CD4-positive, alpha-beta T cell treated with Interferon gamma for 1 hour (primary cell): ENCODE measurements around the gene QRFPR.
"Not testable (repeated sequence)": the region's sequence is repeated elsewhere in the genome, so short reads cannot be mapped to it uniquely, and the experiment has no call there.

Experiments used
- DNase-seq: peaks from one replicate; pipeline ENCODE4 v3.0.0-alpha.2; 2020

The QRFPR gene

DNA sequence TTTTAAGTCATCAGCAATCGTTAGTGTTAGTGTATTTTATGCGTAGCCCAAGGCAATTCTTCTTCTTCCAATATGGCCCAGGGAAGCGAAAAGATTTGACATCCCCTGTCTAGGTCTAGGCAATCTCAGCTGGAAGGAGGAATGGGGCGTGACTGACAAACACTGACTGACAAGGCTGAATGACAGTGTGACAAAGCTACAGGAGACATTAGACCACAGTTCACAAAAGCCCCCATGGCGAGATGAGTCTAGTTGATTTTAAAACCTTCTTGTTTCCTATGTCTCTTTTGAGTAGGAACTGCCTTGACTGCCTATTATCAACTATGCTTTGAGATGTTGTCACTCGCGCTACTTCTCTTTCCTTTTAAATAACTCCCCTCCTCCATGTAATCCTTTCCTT, 42.3 kb downstream of the QRFPR start:
- DNase-seq: no peak

- DNase-seq: no peak
Observed at GRCh38 chr4:121336706-121337105, 44.1 kb downstream of the QRFPR start.

DNA sequence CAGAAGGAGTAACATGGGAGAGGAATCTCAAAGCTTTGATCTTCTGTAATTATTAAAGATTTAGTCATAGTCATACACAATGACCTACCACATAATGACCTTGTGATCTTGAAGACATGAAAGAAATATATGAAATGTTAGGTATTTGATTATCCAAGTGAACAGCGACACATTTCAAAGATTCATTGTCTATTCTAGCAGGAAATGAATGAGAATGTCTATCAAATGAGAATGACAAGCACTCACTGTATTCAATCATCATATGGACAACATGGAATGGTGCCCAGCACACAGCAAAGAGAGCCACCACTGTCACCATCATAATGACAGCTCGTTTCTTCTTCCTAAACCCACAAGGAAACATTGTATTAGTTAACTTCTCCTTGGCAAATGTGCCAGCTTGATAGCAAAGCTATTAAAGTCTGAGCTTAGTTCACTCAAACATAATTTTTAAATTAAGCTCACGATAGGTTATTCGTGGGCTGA, 50.6 kb downstream of the QRFPR start:
- DNase-seq: no peak

DNA sequence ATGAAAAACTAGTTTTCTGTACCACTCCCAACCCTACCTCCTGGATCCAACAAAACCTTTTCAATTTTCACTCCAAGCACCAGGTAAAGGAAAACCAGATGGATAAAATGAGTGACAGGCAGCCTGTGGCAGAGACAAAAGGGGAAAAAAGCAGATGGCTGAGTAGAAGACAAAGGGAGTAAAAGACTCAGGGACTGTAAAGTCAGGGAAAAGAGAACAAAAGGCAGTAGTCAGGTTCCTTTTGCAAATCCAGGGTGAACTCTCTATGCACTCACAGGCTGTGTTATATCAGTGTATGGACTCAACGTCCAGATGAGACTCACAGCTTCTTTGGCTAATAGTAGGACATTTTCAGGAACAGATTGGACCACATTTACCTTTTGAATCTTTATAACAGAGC, 54.2 kb downstream of the QRFPR start:
- DNase-seq: no peak

DNA sequence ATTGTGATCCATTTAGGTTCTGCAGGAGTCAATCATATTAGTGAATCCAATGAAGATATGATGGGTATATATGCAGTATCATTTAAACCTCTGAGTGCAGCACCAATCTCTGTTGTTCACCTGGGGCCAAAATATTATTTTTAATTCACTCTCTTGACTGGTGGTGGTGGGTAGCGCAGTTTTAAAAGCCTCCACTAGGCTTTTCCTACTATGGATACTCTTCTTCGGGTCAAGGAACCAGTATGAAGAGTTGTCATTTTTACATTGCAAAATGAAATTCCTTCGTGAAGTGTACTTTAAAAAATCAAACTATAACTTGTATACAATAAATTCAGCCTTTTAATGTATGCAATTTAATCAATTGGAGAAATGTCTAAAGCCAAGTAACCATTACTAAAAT, 56.5 kb downstream of the QRFPR start:
- no peak for DNase-seq

- DNase-seq: no peak
Observed at GRCh38 chr4:121321466-121321865, 59.4 kb downstream of the QRFPR start.

GRCh38 chr4:121316091-121316490, 64.7 kb downstream of the QRFPR start:
- DNase-seq: no peak

GRCh38 chr4:121313430-121313829, 67.4 kb downstream of the QRFPR start:
- not testable (repeated sequence) for DNase-seq

- no peak for DNase-seq
Observed at GRCh38 chr4:121308828-121309227, 72.0 kb downstream of the QRFPR start.

GRCh38 chr4:121308328-121308663, 72.5 kb downstream of the QRFPR start:
- no peak for DNase-seq

DNA sequence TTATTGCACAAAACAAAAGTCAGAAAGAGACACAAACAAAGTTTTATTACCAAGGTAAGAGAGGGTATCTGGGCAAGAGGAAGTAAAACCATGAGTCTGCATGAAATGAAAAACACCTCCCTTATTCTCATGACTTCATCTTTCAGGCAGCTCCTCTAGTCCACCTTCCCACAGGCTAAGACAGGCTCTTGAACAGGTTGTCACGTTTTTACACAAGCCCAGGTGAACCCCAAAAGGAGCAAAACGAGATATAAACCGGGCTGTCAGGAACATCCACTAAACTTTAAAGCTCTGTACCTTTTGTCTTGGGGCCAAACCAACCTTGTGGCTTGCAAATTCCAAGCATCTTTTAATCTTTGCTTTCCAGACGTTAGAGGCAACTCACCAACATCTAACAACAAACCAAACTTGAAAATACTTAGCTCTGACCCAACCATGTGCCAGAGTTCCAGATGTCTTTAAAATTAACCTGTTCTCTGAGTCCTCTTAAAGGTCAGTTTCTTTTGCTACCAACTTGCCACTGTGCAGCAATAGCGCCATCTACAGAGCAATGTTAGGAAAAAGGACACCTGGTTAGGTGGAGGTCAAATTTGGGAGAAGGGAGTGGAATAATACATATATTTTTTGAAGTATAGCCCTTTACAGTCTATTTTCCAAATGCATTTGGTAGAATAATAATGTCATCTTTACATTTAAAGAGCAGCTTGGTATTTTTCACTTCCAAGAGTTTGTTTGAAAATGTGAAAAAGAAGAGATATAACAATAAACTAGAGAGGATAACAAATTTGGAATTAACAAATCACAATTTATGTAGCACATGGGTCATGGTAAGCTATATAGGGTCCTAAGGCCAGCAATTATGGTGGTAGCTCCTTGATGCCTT, 73.1 kb downstream of the QRFPR start:
- peak; percentile 26 for DNase-seq

DNA sequence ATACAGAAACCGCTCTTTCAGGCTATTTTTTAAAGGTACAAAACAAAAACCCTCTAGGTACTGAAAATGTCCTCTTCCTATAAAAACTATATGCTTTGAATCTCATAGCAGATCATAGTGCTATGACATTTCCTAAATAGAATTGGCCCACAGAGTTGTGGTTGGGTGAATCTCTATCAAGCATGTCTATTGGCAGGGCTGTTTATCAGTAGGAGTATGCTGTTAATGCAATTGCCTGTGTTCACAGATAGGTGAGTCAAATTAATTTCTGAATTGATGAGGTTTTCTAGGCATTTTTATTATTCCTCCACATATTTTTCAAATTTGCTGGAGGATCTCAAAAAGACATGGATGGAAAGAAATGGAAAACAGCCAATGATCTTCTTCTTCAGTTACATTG, 73.9 kb downstream of the QRFPR start:
- DNase-seq: no peak

GRCh38 chr4:121304893-121305292, 75.9 kb downstream of the QRFPR start:
- no peak for DNase-seq

DNA sequence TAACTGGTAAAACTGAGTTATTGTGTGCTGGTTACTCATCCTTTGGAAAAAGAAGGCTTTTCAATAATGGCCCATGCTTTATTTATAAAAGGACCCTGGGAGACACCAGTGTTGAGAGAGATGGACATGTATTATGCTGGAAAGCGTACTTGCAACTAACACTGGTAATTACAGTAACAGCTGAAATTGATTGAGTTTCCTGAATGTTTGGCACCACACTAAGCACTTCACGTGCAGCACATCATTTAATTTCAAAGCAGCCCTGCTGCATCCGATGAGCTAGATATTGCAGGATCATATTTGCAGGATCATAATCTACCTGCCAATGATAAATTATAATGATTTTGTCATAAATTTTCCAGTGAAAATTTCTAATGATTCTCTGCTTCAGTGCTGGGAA, 81.5 kb downstream of the QRFPR start:
- no peak for DNase-seq

DNA sequence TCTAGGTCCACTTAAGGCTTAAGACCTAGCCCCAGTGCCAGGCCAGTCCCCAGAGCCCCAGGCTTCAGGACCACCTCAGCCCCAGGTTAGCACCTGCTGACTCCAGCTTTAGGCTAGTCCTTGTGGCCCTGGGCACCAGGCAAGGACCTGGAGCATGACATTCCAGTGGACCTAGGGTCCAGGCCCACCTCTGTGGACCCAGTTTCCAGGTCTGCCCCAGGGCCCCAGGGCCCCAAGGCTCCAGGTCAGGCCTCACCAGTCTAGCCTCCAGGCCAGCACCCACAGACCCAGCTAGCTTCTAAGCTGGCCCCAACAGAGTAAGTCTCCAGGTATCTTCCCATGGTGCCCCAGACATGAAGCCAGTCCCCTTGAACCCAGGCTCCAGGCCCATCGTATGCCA, 97.5 kb downstream of the QRFPR start:
- no peak for DNase-seq

GRCh38 chr4:121280425-121280824, 100.4 kb downstream of the QRFPR start:
- no peak for DNase-seq

DNA sequence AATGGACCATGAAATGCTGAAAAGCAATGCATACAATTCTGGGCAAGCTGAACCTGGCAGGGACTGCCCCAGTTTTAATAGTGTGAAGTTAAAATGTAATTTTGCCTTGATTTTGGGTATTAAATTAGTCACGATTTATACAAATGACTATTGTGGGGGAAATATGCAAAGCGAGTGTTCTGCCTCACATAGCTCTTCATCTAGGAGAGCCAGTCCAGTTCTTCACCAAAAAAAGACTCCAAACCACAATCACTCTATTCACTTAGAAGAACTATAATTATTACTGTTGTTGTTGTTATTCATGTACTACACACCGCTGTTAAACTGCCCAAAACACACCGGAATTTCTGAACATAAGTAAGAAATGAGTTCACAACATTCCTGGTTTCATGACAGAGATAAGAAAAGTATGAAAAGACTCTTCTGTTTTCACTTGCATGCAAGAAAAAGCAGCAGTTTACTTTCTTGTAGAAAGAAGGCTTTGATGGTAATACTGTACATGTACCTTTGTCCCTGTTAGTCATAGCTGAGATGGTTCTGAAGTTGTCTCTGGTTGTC, 101.9 kb downstream of the QRFPR start:
- no peak for DNase-seq
